GM23338 (cell line): ENCODE measurements around the gene GUCA2B.

ENCODE experiments used
- POLR2AphosphoS5 ChIP-seq: IDR thresholded peaks from 2 replicates; pipeline ENCODE4 v1.6.1; 2016; ENCODE audit warnings: antibody characterized with exemption, low read depth
- TF ChIP-seq, protein P1 (sequence below), 2 experiments: fragments of 200-600 bp in 1 of 2; sonication (generic) in 1 of 2; conservative IDR thresholded peaks; 2 replicates each; pipeline versions ENCODE4 v1.5.1 to v1.6.1; 2016 to 2017; ENCODE audit warnings: antibody characterized with exemption in 2 of 2, low read depth in 2 of 2, mild to moderate bottlenecking in 2 of 2, moderate library complexity in 1 of 2

DNA sequence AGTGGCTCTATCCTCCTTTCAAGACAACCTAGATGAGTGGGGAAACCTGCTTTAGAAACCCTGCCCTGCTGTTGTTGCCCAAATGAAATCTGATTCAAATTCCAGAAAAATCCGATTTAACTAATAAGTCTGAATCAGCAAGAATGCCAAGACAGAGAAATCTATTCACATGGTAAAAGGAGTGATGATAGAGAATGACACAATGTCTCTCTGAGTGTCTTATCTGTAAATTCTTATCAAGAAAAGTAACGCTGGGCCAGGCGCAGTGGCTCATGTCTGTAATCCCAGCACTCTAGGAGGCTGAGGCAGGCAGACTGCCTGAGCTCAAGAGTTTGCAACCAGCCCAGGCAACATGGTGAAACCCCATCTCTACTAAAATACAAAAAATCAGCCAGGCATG, 25.0 kb downstream of the GUCA2B start:
- TF ChIP-seq POLR2AphosphoS5: no peak
- TF ChIP-seq, protein P1, sequence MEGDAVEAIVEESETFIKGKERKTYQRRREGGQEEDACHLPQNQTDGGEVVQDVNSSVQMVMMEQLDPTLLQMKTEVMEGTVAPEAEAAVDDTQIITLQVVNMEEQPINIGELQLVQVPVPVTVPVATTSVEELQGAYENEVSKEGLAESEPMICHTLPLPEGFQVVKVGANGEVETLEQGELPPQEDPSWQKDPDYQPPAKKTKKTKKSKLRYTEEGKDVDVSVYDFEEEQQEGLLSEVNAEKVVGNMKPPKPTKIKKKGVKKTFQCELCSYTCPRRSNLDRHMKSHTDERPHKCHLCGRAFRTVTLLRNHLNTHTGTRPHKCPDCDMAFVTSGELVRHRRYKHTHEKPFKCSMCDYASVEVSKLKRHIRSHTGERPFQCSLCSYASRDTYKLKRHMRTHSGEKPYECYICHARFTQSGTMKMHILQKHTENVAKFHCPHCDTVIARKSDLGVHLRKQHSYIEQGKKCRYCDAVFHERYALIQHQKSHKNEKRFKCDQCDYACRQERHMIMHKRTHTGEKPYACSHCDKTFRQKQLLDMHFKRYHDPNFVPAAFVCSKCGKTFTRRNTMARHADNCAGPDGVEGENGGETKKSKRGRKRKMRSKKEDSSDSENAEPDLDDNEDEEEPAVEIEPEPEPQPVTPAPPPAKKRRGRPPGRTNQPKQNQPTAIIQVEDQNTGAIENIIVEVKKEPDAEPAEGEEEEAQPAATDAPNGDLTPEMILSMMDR (conservative IDR thresholded peaks at IDR 0.05; ENCODE audit: low read depth in 2 of 2): no peak
